Osteoblast (primary cell): ENCODE data around the gene BCL2L2. TPM values are rescaled to one million over a fixed set of nuclear protein-coding genes. Genes with fewer than 3 reads are reported as not detected.
"Not testable (repeated sequence)": the region's sequence is repeated elsewhere in the genome, so short reads cannot be mapped to it uniquely, and the experiment has no call there.

Source experiments
- DNase-seq: peaks from one replicate; pipeline ENCODE4 v3.0.0; 2011; ENCODE audit warnings: low spot score, mixed read lengths; ENCODE audit not compliant: insufficient read length; ENCODE audit errors: missing footprints
- H2AFZ ChIP-seq: 2 replicates; pipeline ENCODE4 v1.6.0; 2011; ENCODE audit warnings: mild to moderate bottlenecking, low read length
- H3K27ac ChIP-seq: 2 replicates; pipeline ENCODE4 v1.5.1; 2011; ENCODE audit warnings: mild to moderate bottlenecking, low read depth, low read length, moderate library complexity
- H3K27me3 ChIP-seq: 2 replicates; pipeline ENCODE4 v1.6.0; 2012; ENCODE audit warnings: mild to moderate bottlenecking, control low read depth, inconsistent platforms, low read length, moderate library complexity; ENCODE audit not compliant: insufficient read depth
- H3K36me3 ChIP-seq: 2 replicates; pipeline ENCODE4 v1.5.1; 2011; ENCODE audit warnings: mild to moderate bottlenecking, low read length, control low read depth, moderate library complexity; ENCODE audit not compliant: insufficient read depth
- H3K4me1 ChIP-seq: 2 replicates; pipeline ENCODE4 v1.5.1; 2011; ENCODE audit warnings: mild to moderate bottlenecking, low read length, control low read depth, moderate library complexity; ENCODE audit not compliant: insufficient read depth
- H3K4me2 ChIP-seq: 2 replicates; pipeline ENCODE4 v1.6.0; 2011; ENCODE audit warnings: mild to moderate bottlenecking, low read length; ENCODE audit not compliant: insufficient read depth
- H3K4me3 ChIP-seq: fragments of 200-600 bp; sonication (generic); 3 replicates; pipeline ENCODE4 v1.5.1; 2012; ENCODE audit warnings: mild to moderate bottlenecking, low read length, inconsistent platforms; ENCODE audit not compliant: insufficient read depth
- H3K79me2 ChIP-seq: 2 replicates; pipeline ENCODE4 v1.6.0; 2012; ENCODE audit warnings: mild to moderate bottlenecking, low read length, control low read depth, inconsistent platforms; ENCODE audit not compliant: insufficient read depth
- H3K9me3 ChIP-seq: 2 replicates; pipeline ENCODE4 v1.5.1; 2011; ENCODE audit warnings: low read depth, low read length, control low read depth
- H4K20me1 ChIP-seq: 2 replicates; pipeline ENCODE4 v1.6.0; 2012; ENCODE audit warnings: mild to moderate bottlenecking, low read length, control low read depth; ENCODE audit not compliant: insufficient read depth
- total RNA-seq: library from RNA; depleted of rRNA; stranded (reverse); fragments of >200 nt; gene quantifications from 2 replicates; pipeline ENCODE4 v1.2.3, GENCODE V29; 2012
- TF ChIP-seq, protein P1 (sequence below): IDR thresholded peaks from 2 replicates; pipeline ENCODE4 v1.5.1; 2011; ENCODE audit warnings: mild to moderate bottlenecking, low read depth, low read length, moderate library complexity; ENCODE audit errors: extremely low read depth

BCL2L2 gene, protein sequence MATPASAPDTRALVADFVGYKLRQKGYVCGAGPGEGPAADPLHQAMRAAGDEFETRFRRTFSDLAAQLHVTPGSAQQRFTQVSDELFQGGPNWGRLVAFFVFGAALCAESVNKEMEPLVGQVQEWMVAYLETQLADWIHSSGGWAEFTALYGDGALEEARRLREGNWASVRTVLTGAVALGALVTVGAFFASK
- 19.5 and 21.2 TPM in 2 replicates for total RNA-seq

- Histone ChIP-seq H3K9me3 (no peaks in the 10 kb centered on the region), H3K4me3 (peak within 1 kb of the TSS; percentile 81), H2AFZ (peak within 1 kb of the TSS; percentile 95), H3K27ac (peak within 1 kb of the TSS; percentile 89), H3K4me2 (peak within 1 kb of the TSS; percentile 82), H4K20me1 (peaks cover 38% of the 10 kb centered on the region), H3K27me3 (no peaks in the 10 kb centered on the region), H3K79me2 (peaks cover 49% of the 10 kb centered on the region), H3K36me3 (peaks cover 31% of the 10 kb centered on the region), H3K4me1 (peaks cover 47% of the 10 kb centered on the region)
- peak; percentile 95 for DNase-seq
- TF ChIP-seq, protein P1, sequence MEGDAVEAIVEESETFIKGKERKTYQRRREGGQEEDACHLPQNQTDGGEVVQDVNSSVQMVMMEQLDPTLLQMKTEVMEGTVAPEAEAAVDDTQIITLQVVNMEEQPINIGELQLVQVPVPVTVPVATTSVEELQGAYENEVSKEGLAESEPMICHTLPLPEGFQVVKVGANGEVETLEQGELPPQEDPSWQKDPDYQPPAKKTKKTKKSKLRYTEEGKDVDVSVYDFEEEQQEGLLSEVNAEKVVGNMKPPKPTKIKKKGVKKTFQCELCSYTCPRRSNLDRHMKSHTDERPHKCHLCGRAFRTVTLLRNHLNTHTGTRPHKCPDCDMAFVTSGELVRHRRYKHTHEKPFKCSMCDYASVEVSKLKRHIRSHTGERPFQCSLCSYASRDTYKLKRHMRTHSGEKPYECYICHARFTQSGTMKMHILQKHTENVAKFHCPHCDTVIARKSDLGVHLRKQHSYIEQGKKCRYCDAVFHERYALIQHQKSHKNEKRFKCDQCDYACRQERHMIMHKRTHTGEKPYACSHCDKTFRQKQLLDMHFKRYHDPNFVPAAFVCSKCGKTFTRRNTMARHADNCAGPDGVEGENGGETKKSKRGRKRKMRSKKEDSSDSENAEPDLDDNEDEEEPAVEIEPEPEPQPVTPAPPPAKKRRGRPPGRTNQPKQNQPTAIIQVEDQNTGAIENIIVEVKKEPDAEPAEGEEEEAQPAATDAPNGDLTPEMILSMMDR = no peak
Observed at GRCh38 chr14:23306412-23307145, at the start of gene BCL2L2. TSS of gene BCL2L2 (plus strand) at chr14:23306833. CDS start at chr14:23307768, 935 bp downstream.

DNA sequence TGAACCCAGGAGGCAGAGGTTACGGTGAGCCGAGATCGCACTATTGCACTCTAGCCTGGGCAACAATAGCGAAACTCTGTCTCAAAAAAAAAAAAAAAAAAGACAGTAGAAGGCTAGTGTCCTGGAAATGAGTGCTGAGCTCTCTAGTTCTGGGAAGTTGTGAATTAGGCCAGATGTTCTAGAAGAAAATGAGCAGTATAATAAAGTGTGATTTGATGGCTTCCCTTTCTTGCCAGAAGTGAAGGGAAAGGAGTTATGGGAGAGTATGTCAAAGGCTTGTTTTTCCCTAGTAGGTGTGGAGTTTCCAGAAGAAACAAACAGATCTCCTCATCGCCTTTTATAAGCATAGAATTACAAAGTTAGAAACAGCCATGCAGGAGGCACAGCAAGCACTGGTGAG is 48.4 kb upstream of the BCL2L2 start:
- no peaks in the 10 kb centered on the region for H3K36me3 ChIP-seq

GRCh38 chr14:23259426-23259825 is 47.2 kb upstream of the BCL2L2 start:
- no peak overlapping the region for H3K27ac ChIP-seq
- peaks cover 19% of the 10 kb centered on the region for H3K27me3 ChIP-seq
- H3K36me3 ChIP-seq = no peaks in the 10 kb centered on the region
- H3K4me2 ChIP-seq = no peak overlapping the region
- no peak for DNase-seq
- H3K4me3 ChIP-seq = no peak overlapping the region
- H4K20me1 ChIP-seq = no peaks in the 10 kb centered on the region
- no peaks in the 10 kb centered on the region for H3K79me2 ChIP-seq
- H2AFZ ChIP-seq = no peak overlapping the region
- no peaks in the 10 kb centered on the region for H3K4me1 ChIP-seq
- no peaks in the 10 kb centered on the region for H3K9me3 ChIP-seq
- TF ChIP-seq, protein P1 = no peak

More for the DNA sequence above, 48.4 kb upstream of the BCL2L2 start:
- no peak overlapping the region for H2AFZ ChIP-seq
- DNase-seq = no peak
- no peak overlapping the region for H3K27ac ChIP-seq
- no peak overlapping the region for H3K4me2 ChIP-seq
- TF ChIP-seq, protein P1 = no peak
- peaks cover 14% of the 10 kb centered on the region for H3K27me3 ChIP-seq
- H3K4me1 ChIP-seq = no peaks in the 10 kb centered on the region
- no peaks in the 10 kb centered on the region for H4K20me1 ChIP-seq
- no peaks in the 10 kb centered on the region for H3K79me2 ChIP-seq
- H3K4me3 ChIP-seq = no peak overlapping the region
- no peaks in the 10 kb centered on the region for H3K9me3 ChIP-seq

DNA sequence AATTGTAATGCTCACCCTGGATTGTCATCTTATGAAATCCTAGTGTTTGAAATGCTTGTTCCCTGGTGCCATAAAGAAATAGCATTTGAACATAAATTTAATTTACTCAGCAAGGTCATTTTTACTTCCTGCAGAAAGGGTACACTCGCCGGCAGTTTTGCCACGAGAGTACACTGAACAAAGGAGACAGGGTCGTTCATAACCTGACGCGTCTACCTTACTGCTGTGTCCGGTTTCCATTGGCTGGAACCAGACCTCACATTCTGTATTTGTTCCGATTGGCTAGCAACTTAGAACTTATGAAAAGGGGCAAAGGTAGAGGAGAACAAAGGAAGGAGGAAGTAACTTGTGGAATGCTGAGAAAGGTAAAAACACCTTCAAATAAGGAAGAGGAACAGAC is 45.8 kb upstream of the BCL2L2 start:
- not testable (repeated sequence) for H3K36me3 ChIP-seq, H3K9me3 ChIP-seq, H4K20me1 ChIP-seq, H3K79me2 ChIP-seq, H2AFZ ChIP-seq, H3K4me3 ChIP-seq, DNase-seq, H3K4me2 ChIP-seq, H3K27ac ChIP-seq, H3K4me1 ChIP-seq
- peaks cover 21% of the 10 kb centered on the region for H3K27me3 ChIP-seq
